Hepatocyte (in vitro differentiated cells): ENCODE data around the gene RGS14. TPM values are rescaled to one million over a fixed set of nuclear protein-coding genes. Genes with fewer than 3 reads are reported as not detected.

Source experiments
- DNase-seq: peaks from one replicate; pipeline ENCODE4 v3.0.0-alpha.2; 2016; ENCODE audit warnings: low spot score
- H2AFZ ChIP-seq: fragments of 200-600 bp; sonication (generic); 2 replicates; pipeline ENCODE4 v1.6.0; 2016; ENCODE audit warnings: antibody characterized with exemption, mild to moderate bottlenecking
- H3K27ac ChIP-seq: fragments of 200-600 bp; sonication (generic); 2 replicates; pipeline ENCODE4 v1.5.1; 2016; ENCODE audit warnings: mild to moderate bottlenecking
- H3K27me3 ChIP-seq: fragments of 200-600 bp; sonication (generic); 2 replicates; pipeline ENCODE4 v1.6.1; 2016
- H3K36me3 ChIP-seq: fragments of 200-600 bp; sonication (generic); replicated peaks from 2 replicates; pipeline ENCODE4 v1.5.1; 2016; ENCODE audit warnings: low read depth; ENCODE audit not compliant: insufficient read depth
- H3K4me1 ChIP-seq: fragments of 200-600 bp; sonication (generic); 2 replicates; pipeline ENCODE4 v1.5.1; 2016; ENCODE audit warnings: mild to moderate bottlenecking, moderate library complexity; ENCODE audit not compliant: insufficient read depth
- H3K4me2 ChIP-seq: fragments of 200-600 bp; sonication (generic); 2 replicates; pipeline ENCODE4 v1.6.0; 2016
- H3K4me3 ChIP-seq: fragments of 200-600 bp; sonication (generic); 2 replicates; pipeline ENCODE4 v1.5.1; 2016; ENCODE audit warnings: mild to moderate bottlenecking
- H3K79me2 ChIP-seq: fragments of 200-600 bp; sonication (generic); 2 replicates; pipeline ENCODE4 v1.6.0; 2017; ENCODE audit warnings: mild to moderate bottlenecking
- H3K9me2 ChIP-seq: fragments of 200-600 bp; sonication (generic); replicated peaks from 2 replicates; pipeline ENCODE4 v1.6.0; 2017; ENCODE audit warnings: mild to moderate bottlenecking; ENCODE audit not compliant: insufficient read depth
- H3K9me3 ChIP-seq: fragments of 200-600 bp; sonication (generic); 2 replicates; pipeline ENCODE4 v1.5.1; 2016; ENCODE audit warnings: low read depth, mild to moderate bottlenecking
- H4K20me1 ChIP-seq: fragments of 200-600 bp; sonication (generic); 2 replicates; pipeline ENCODE4 v1.6.0; 2016; ENCODE audit warnings: mild to moderate bottlenecking; ENCODE audit not compliant: insufficient read depth, poor library complexity, severe bottlenecking
- EZH2 ChIP-seq: fragments of 200-600 bp; sonication (generic); IDR thresholded peaks from 2 replicates; pipeline ENCODE4 v1.6.1; 2016; ENCODE audit warnings: antibody characterized with exemption, mild to moderate bottlenecking, borderline replicate concordance
- EZH2phosphoT487 ChIP-seq: fragments of 200-600 bp; sonication (generic); IDR thresholded peaks from one replicate; pipeline ENCODE4 v1.6.1; 2018; ENCODE audit warnings: antibody characterized with exemption, mild to moderate bottlenecking, low read depth, moderate library complexity; ENCODE audit not compliant: unreplicated experiment, severe bottlenecking
- WGBS: methylation state at CpG from one replicate; pipeline ENCODE4 v1.1.6; 2016; ENCODE audit warnings: low lambda C conversion rate; ENCODE audit errors: missing lambda C conversion rate; 5-methylcytosine and 5-hydroxymethylcytosine counted together
- polyA plus RNA-seq: library from polyadenylated mRNA; unstranded; fragments of >200 nt; fragmentation: Nextera tagmentation; extraction: Ambion mirVana; gene quantifications from 2 replicates; pipeline ENCODE4 v1.2.1, GENCODE V29; 2016
- total RNA-seq: library from RNA; depleted of rRNA; stranded (reverse); fragments of >200 nt; gene quantifications from 2 replicates; pipeline ENCODE4 v1.2.3, GENCODE V29; 2014
- TF ChIP-seq, protein P1 (sequence below): fragments of 200-600 bp; sonication (generic); IDR thresholded peaks from 2 replicates; pipeline ENCODE4 v1.5.1; 2016; ENCODE audit warnings: antibody characterized with exemption, mild to moderate bottlenecking; ENCODE audit not compliant: poor library complexity

RGS14 gene
- total and polyA plus RNA-seq, 2 experiments from 2014 or later: 36.5 to 37.0 TPM

DNA sequence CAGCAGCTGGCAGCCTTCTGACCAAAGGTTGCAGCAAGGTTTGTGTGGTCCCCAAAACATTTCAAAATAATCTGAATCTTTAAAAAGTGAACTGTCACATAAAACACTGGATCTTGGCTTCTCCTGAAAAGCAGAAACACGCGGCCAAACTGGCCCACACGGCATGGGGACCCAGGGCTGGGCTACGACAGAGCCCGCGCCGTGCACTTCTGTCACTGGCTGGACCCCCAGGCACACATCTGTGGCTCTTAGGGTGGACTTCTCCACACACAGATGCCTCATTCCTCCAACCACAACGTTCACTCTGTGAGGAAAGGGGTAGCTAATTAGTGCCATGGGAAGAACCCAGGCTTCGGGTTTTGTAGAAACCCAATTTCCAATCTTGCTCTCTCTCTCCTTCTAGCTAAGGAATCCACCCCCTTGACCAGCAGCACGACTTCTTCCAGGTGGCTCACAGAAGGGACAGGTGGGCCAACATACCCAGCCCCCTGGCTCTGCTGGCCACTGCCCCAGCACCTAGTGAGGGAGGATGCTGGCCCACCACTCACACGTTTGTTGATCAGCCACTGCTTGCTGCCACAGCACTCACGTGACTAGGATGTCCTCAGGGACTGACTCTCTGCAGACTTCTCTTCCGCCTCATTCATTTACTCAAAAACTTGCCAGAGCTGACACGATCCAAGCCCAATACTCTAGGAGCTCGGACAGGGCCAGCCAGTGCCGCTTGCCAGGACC is 24.1 kb upstream of the RGS14 start:
- no peak overlapping the region for H3K4me3 ChIP-seq
- TF ChIP-seq, protein P1, sequence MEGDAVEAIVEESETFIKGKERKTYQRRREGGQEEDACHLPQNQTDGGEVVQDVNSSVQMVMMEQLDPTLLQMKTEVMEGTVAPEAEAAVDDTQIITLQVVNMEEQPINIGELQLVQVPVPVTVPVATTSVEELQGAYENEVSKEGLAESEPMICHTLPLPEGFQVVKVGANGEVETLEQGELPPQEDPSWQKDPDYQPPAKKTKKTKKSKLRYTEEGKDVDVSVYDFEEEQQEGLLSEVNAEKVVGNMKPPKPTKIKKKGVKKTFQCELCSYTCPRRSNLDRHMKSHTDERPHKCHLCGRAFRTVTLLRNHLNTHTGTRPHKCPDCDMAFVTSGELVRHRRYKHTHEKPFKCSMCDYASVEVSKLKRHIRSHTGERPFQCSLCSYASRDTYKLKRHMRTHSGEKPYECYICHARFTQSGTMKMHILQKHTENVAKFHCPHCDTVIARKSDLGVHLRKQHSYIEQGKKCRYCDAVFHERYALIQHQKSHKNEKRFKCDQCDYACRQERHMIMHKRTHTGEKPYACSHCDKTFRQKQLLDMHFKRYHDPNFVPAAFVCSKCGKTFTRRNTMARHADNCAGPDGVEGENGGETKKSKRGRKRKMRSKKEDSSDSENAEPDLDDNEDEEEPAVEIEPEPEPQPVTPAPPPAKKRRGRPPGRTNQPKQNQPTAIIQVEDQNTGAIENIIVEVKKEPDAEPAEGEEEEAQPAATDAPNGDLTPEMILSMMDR: no peak
- TF ChIP-seq EZH2: no peak
- no peak for TF ChIP-seq EZH2phosphoT487
- H3K79me2 ChIP-seq: no peaks in the 10 kb centered on the region
- H2AFZ ChIP-seq: no peak overlapping the region
- H3K27ac ChIP-seq: no peak overlapping the region
- H3K9me3 ChIP-seq: no peaks in the 10 kb centered on the region
- no peaks in the 10 kb centered on the region for H3K36me3 ChIP-seq
- H3K27me3 ChIP-seq: no peaks in the 10 kb centered on the region
- no peaks in the 10 kb centered on the region for H3K9me2 ChIP-seq
- no peak for DNase-seq
- H3K4me2 ChIP-seq: no peak overlapping the region
- no peaks in the 10 kb centered on the region for H3K4me1 ChIP-seq
- 94% methylated on average over 16 of the region's 16 CpGs for WGBS
- H4K20me1 ChIP-seq: no peaks in the 10 kb centered on the region

DNA sequence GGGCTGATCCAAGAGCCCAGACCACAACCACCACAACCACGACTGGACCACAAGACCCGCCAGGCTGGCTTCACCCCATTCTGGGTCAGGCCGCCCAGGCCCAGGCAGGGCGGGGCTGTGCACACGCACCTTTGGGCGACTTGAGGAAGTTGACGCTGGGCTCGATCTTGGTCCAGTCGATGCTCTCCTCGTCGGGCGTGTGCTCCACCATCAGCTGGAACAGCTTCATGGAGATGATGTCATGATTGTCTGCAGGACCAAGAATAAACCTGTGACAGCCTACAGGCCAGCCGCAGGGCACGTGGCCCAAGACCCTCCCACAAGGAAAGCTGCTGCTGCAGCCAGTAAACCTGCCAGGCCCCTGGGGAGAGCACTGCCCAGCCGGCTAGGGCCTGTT is 23.6 kb upstream of the RGS14 start:
- Histone ChIP-seq H3K27me3 (no peaks in the 10 kb centered on the region), H2AFZ (no peak overlapping the region), H3K27ac (no peak overlapping the region), H3K79me2 (peaks cover 2% of the 10 kb centered on the region), H3K36me3 (no peaks in the 10 kb centered on the region), H3K9me2 (no peaks in the 10 kb centered on the region), H3K4me1 (no peaks in the 10 kb centered on the region), H3K4me2 (no peak overlapping the region), H3K9me3 (no peaks in the 10 kb centered on the region), H4K20me1 (peaks cover 3% of the 10 kb centered on the region), H3K4me3 (no peak overlapping the region)
- TF ChIP-seq, protein P1: no peak
- no peak for TF ChIP-seq EZH2
- DNase-seq: no peak
- WGBS: 93% methylated on average over 15 of the region's 15 CpGs

DNA sequence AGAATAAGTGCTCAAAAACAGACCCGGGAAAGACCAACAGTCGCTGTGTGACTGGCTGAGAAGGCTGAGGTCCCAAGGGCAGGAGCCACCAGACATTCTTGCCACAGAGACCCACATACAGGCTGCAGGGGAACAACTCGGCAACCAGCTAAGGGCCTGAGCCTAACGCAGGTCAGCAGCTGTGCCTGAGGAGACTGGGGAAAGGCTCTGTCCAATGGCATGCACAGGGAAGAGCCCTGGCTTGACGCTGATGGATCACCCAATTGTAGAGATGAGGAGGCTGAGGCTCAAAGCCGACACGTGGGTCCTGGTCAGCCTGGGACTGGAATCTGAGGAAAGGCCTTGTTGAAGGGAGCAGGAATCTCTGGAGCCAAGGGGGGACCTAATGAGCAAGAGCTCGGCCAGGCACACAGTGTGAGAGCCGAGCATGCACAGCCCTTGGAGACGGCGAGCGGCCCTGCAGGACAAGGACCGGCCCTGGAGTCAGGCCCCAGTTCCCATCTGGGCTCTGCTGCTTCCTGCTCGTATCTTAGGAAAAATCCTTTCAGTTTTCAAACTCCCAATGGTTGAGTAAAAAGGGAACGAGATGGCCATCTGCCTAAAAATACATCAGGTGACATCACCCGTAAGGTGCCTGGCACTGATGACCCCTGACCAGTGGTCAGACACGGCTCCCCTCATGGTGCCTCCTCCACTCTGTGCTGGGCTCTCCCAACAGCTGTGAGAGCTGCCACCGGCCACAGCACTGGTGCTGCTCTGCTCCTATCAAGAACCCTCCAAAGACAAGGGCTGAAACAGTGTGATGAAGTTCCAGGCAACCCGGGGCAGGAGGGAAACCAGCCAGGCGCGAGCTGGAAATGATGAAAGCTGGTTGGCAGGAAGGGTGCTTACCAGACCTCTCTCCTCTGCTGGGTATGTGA is 22.7 kb upstream of the RGS14 start:
- Histone ChIP-seq H3K4me3 (no peak overlapping the region), H3K4me2 (no peak overlapping the region), H3K4me1 (no peaks in the 10 kb centered on the region), H3K27me3 (no peaks in the 10 kb centered on the region), H3K9me3 (no peaks in the 10 kb centered on the region), H3K36me3 (no peaks in the 10 kb centered on the region), H3K9me2 (no peaks in the 10 kb centered on the region), H3K79me2 (peaks cover 11% of the 10 kb centered on the region), H4K20me1 (peaks cover 7% of the 10 kb centered on the region), H3K27ac (no peak overlapping the region), H2AFZ (no peak overlapping the region)
- TF ChIP-seq EZH2phosphoT487 (no peak), EZH2 (no peak)
- TF ChIP-seq, protein P1: no peak
- DNase-seq: no peak
- WGBS: 94% methylated on average over 21 of the region's 21 CpGs
